Prostate gland (tissue), 2 donors: ENCODE data around the gene GBA3.

Experiments used
- CTCF ChIP-seq, 4 experiments: fragments of 200-600 bp in 2 of 4; fragments of 450-650 bp in 2 of 4; sonication (generic) in 2 of 4; IDR thresholded peaks; 1 replicate in 3 of 4; 2 replicates in 1 of 4; pipeline ENCODE4 v1.5.1; 2016 to 2019; ENCODE audit warnings: antibody characterized with exemption in 4 of 4, mild to moderate bottlenecking in 2 of 4, moderate library complexity in 2 of 4
- POLR2A ChIP-seq: fragments of 450-650 bp; IDR thresholded peaks from one replicate; pipeline ENCODE4 v1.6.1; 2016; ENCODE audit warnings: antibody characterized with exemption, mild to moderate bottlenecking
- POLR2AphosphoS5 ChIP-seq: sonication (generic); formaldehyde crosslinking; IDR thresholded peaks from one replicate; pipeline ENCODE4 v1.6.1; 2017; ENCODE audit warnings: antibody characterized with exemption

DNA sequence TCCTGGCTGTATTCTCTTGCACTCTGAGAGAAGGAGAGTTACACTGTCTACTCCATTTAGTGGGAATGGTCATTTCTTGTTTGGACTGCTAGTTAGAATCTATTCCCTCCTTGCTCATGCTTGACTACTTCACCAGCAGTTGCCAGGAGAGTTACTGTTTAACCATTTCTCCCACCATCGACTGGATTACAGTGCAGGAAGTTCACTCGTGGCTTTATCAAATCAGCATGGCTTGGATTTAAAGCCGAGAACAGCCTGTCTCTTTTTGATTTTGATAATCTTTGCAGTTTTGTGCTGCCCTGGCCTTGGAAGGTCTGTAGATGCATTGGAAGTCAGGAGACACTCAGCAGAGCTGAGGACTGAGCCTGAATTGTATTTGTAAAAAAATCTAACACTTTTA lies 3.2 kb downstream of the GBA3 start:
- TF ChIP-seq POLR2AphosphoS5 (no peak), CTCF (IDR thresholded peaks at IDR 0.05) (no peak), POLR2A (no peak)
